NCI-H460 (cell line): ENCODE data around the gene ZNF189. TPM values are rescaled to one million over a fixed set of nuclear protein-coding genes. Genes with fewer than 3 reads are reported as not detected.

Experiments used
- DNase-seq: peaks from one replicate; pipeline ENCODE4 v3.0.0-alpha.2; 2016; ENCODE audit warnings: low read depth; ENCODE audit errors: extremely low read depth
- small RNA-seq, 2 experiments: library from RNA; depleted of rRNA; stranded (forward); fragments of <200 nt; gene quantifications; one replicate each; pipeline ENCODE3, GENCODE V24; 2014
- total RNA-seq: library from RNA; depleted of rRNA; stranded (reverse); fragments of >200 nt; shearing (Covaris generic); gene quantifications from 2 replicates; pipeline ENCODE4 v1.2.3, GENCODE V29; 2014; rRNA removed

ZNF189 gene
- total RNA-seq, 1 experiment from 2014 or later: 17.6 TPM

GRCh38 chr9:101448680-101449070, 50.0 kb downstream of the ZNF189 start:
- no peak for DNase-seq

GRCh38 chr9:101449071-101449721, 50.5 kb downstream of the ZNF189 start:
- DNase-seq: peak; percentile 76

- DNase-seq: no peak
These were observed 52.3 kb downstream of the ZNF189 start for GRCh38 chr9:101450931-101451330.

GRCh38 chr9:101451498-101451897, 52.8 kb downstream of the ZNF189 start:
- DNase-seq: no peak

GRCh38 chr9:101453776-101454570, 55.3 kb downstream of the ZNF189 start:
- no peak for DNase-seq

GRCh38 chr9:101455656-101456240, 57.1 kb downstream of the ZNF189 start:
- DNase-seq: no peak

- no peak for DNase-seq
These were observed 58.4 kb downstream of the ZNF189 start for GRCh38 chr9:101457003-101457402.

- DNase-seq: peak; percentile 81
These were observed 60.4 kb downstream of the ZNF189 start for GRCh38 chr9:101458963-101459631.

Small RNA genes lying within 50 kb of the gene (small RNA-seq; reads per million reads assigned to genes)
- gene AL353621.2: 0 reads per million in 2 experiments

Other genes with a start within 250 kb of the ZNF189 start
- 0.10 and 0.14 TPM in 2 replicates for gene BAAT, start 13.8 kb upstream of the ZNF189 start, total RNA-seq
- 33.9 and 34.7 TPM in 2 replicates for gene MRPL50, start 233 bp upstream of the ZNF189 start, total RNA-seq
- gene ALDOB, start 36.9 kb downstream of the ZNF189 start, total RNA-seq: not detected in 2 replicates
- gene RNF20, start 135.0 kb downstream of the ZNF189 start, total RNA-seq: 32.1 and 37.6 TPM in 2 replicates
- not detected in 2 replicates for gene PPP3R2, start 196.1 kb downstream of the ZNF189 start, total RNA-seq